Inferior parietal cortex (tissue), 1 donor: ENCODE data around the gene MACROD2.

Experiments used
- DNase-seq: peaks from one replicate; pipeline ENCODE4 v3.0.0-alpha.2; 2016; ENCODE audit errors: extremely low spot score

MACROD2 gene

GRCh38 chr20:15256676-15257568 is 1261.6 kb downstream of the MACROD2 start:
- no peak for DNase-seq

GRCh38 chr20:15257569-15257870 is 1262.2 kb downstream of the MACROD2 start:
- no peak for DNase-seq

GRCh38 chr20:15265581-15266309 is 1270.4 kb downstream of the MACROD2 start:
- DNase-seq, result no peak

GRCh38 chr20:15267935-15268334 is 1272.6 kb downstream of the MACROD2 start:
- DNase-seq, result no peak

DNA sequence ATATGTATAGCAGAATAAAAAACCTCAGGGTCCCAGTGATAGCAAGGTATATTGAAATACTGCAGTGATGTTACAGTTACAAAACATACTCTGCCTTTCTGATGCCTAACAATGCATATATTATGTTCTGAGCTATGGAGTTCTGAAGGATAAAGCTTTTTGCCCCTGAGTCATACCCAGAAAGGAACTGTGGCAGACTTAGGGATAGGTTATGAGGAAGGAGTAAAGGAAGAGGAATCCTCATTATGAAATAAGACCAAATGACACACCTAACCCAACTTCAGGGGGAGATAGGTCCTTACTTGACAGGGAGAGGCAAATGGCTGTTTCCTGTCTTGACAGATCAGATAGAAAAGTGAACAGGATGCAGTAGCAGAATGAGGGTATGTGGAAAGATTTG is 1282.7 kb downstream of the MACROD2 start:
- DNase-seq, result no peak

DNA sequence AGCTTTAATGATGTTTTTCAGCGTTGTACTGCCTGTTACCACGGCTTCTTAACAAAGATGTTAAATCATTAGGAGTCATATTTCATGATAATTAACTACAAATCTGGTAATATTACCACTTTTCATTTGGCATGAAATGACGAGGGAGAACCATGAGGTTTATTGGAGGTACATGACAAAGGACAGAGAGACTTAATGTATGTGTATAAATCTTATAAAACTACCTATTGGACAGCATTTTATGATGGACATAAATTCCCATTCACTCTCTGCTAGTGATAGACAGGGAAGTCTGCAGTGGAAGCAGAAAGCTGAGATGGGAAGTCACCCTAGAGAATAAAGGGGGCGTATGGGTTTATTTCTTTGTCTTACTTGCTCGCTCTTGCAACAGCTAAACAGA is 1292.0 kb downstream of the MACROD2 start:
- no peak for DNase-seq

- DNase-seq, result no peak
These were observed 1292.8 kb downstream of the MACROD2 start for GRCh38 chr20:15288106-15288505.

DNA sequence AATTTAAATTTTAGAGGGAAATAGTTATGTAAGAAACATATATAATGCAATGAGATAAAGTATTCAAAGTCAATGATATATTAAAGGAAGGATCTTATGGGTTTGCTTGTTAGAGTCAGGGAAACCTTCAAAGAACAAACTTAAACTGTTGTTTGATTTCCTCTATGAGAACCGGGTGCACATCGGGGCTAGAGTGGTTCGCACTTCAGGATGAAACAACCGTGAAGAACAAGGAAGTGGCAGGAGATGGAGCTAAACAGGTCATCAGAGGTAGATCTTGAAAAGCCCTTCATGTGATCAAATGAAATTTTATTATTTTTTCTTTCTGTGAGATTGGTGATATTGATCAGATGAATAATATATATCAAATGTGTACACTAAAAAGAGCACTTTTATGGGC is 1294.0 kb downstream of the MACROD2 start:
- DNase-seq, result no peak

DNA sequence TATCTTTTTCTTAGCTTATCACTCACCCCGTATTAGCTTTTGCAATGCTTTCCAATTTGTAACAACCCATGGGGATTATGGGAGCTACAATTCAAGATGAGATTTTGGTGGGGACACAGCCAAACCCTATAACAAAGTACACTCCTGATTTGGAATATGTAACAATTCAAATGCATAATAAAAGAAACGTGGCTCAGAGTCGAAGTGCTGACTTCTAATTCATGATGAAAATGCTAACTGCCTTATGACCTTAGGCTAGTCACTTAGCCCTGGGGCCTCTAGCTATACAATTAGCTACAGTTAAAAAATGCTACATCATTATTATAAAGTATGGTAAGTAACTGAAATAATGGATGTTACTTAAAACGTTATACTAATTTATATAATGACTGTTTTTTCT is 1297.1 kb downstream of the MACROD2 start:
- DNase-seq, result no peak

- no peak for DNase-seq
These were observed 1301.1 kb downstream of the MACROD2 start for GRCh38 chr20:15296422-15296821.

GRCh38 chr20:15297059-15297875 is 1302.0 kb downstream of the MACROD2 start:
- no peak for DNase-seq

DNA sequence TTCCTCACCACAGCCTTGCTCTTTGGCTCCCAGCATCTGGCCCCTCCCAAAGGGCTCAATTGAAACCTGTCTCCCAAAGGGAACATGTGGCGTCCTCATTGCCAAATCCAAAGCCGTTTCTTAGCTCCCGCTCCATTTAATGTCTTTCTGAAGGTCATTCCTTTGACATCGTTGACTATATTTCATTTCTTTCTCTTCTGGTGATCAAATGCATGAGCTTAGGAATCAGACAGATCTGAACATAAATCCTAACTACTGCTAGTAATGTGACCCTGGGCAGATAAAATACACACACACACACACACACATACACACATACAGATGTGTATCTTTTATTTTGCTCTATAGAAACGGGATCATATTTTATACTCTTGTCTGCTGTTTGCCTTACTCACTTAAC is 1306.8 kb downstream of the MACROD2 start:
- no peak for DNase-seq

GRCh38 chr20:15310361-15310760 is 1315.0 kb downstream of the MACROD2 start:
- no peak for DNase-seq

GRCh38 chr20:15316556-15316955 is 1321.2 kb downstream of the MACROD2 start:
- DNase-seq, result no peak

GRCh38 chr20:15317546-15318232 is 1322.4 kb downstream of the MACROD2 start:
- DNase-seq, result no peak

GRCh38 chr20:15318682-15319081 is 1323.4 kb downstream of the MACROD2 start:
- DNase-seq, result no peak

DNA sequence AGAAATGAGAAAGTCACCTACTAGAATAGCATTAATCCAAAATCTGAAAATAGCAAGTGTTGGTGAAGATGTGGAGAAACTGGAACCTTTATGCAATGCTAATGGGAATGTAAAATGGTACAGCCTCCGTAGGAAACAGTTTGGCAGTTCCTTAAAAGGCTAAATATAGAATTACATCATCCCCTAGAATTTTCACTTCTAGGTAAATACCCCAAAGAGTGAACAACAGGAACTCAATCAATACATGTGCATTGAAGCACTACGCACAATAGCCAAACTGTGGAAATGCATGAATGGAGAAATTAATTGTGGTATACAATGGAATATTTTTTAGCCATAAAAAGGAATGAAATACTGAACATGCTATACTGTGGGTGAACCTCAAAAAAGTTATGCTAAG is 1324.1 kb downstream of the MACROD2 start:
- no peak for DNase-seq

GRCh38 chr20:15320941-15321340 is 1325.6 kb downstream of the MACROD2 start:
- DNase-seq, result no peak

DNA sequence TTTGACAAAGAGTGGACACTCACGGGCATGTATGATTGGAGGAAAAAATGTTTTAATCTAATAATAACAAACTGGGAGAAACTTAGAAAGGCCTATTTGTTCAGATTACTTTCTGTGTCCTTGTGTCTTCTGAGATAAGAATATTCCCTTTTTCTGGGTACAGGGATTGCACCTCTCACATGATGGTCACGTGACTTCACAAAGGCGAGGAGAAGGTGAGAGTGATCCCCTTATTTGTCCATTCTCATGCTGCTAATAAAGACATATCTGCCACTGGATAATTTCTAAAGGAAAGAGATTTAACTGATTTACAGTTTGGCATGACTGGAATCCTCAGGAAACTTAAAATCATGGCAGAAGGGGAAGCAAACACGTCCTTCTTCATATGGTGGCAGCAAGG is 1331.8 kb downstream of the MACROD2 start:
- DNase-seq, result no peak

- no peak for DNase-seq
These were observed 1332.8 kb downstream of the MACROD2 start for GRCh38 chr20:15328084-15328483.

- no peak for DNase-seq
These were observed 1337.4 kb downstream of the MACROD2 start for GRCh38 chr20:15332711-15333160.

DNA sequence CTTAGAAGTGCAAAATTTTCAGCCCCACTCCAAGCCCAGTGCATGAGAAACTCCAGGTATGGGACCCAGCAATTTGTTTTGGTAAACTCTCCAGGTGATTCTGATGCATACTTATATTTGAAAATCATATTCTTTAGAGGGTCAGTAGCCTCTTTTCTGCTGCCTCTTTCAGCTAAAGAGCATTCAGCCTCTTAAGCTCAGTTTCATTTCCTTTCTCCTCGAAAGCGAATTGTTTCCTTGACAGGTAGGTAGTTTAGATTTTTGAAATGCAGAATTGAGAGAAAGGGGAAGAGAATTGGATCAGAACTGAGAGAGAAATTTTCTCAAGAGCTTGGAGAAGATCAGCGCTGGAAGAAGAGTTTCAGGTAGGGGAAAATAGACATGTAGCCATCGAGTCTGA is 1337.9 kb downstream of the MACROD2 start:
- DNase-seq, result no peak
